WERI-Rb-1 (cell line): ENCODE measurements around the gene REXO4.
A peak's percentile ranks its signal among the peaks of the same experiment; 100 is the strongest.

Source experiments
- DNase-seq: peaks from one replicate; pipeline ENCODE4 v3.0.0-alpha.2; 2020
- H3K27ac ChIP-seq: fragments of 250-450 bp; sonication (Bioruptor Pico); 2 replicates; pipeline ENCODE4 v1.5.1; 2020; ENCODE audit warnings: mild to moderate bottlenecking, moderate library complexity
- H3K27me3 ChIP-seq: fragments of 250-450 bp; sonication (Bioruptor Pico); 2 replicates; pipeline ENCODE4 v1.5.1; 2021; ENCODE audit warnings: mild to moderate bottlenecking, low read depth, moderate library complexity; ENCODE audit not compliant: insufficient read depth, severe bottlenecking
- H3K36me3 ChIP-seq: fragments of 250-450 bp; sonication (Bioruptor Pico); 2 replicates; pipeline ENCODE4 v1.5.1; 2020; ENCODE audit warnings: mild to moderate bottlenecking, moderate library complexity
- H3K4me3 ChIP-seq: 2 replicates; pipeline ENCODE4 v1.5.1; 2011; ENCODE audit warnings: low read depth, mild to moderate bottlenecking, control low read depth, low read length
- H3K9me3 ChIP-seq: fragments of 250-450 bp; sonication (Bioruptor Pico); 2 replicates; pipeline ENCODE4 v1.5.1; 2021; ENCODE audit warnings: mild to moderate bottlenecking, moderate library complexity; ENCODE audit not compliant: severe bottlenecking
- CTCF ChIP-seq: IDR thresholded peaks from 2 replicates; pipeline ENCODE4 v1.5.1; 2011; ENCODE audit warnings: low read depth, mild to moderate bottlenecking, control low read depth, inconsistent platforms, low read length

REXO4 gene

DNA sequence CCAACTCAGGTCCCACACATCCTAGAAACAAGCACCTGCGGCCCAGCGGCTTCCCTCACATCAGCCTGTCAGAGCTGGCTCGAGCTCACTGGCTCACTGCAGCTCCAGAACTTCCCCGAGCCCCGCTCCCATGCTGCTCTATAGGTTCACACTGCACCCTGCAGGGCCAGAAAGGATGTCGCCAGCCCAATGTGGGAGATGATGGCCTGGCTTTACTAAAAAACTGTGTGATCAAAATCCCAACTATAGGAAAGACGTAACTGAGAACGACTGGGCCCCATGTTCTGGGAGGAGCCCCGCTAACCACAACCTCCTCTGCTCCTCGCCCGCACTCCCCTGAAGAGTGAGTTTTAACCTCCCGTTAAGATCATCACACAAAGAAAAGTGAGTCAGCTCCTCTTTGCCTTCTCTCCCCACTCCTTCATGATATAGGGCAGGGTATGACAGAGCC lies 46.5 kb downstream of the REXO4 start:
- Histone ChIP-seq H3K36me3 (peaks cover 60% of the 10 kb centered on the region), H3K27ac (no peak overlapping the region), H3K4me3 (no peak overlapping the region)

DNA sequence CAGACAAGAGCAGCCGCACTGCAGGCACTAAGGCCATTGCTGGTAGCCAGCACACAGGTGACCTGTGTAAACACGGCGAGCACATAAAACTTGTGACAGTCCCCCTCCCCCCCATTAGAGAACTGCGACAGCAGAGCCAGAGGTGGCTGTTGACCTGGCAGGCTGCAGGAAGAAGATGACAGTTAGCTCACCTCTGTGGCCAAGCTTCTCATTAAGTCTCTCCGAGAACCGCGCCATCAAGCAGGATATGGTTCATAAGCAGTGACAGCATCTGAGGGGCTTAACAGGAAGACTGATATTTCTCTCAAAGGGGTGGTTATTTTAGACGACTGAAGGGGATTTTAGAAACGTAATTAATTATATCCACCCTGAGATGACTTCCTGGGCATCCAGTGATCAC lies 47.1 kb downstream of the REXO4 start:
- peaks cover 65% of the 10 kb centered on the region for H3K36me3 ChIP-seq
- TF ChIP-seq CTCF, result no peak
- DNase-seq, result no peak
- no peaks in the 10 kb centered on the region for H3K27me3 ChIP-seq
- no peak overlapping the region for H3K27ac ChIP-seq
- no peaks in the 10 kb centered on the region for H3K9me3 ChIP-seq
- H3K4me3 ChIP-seq, result no peak overlapping the region

More for the DNA sequence above, 46.5 kb downstream of the REXO4 start:
- TF ChIP-seq CTCF, result 0 out of 2 replicates have a peak, but pooled peaks have one; percentile 10
- H3K27me3 ChIP-seq, result no peaks in the 10 kb centered on the region
- DNase-seq, result no peak
- no peaks in the 10 kb centered on the region for H3K9me3 ChIP-seq

DNA sequence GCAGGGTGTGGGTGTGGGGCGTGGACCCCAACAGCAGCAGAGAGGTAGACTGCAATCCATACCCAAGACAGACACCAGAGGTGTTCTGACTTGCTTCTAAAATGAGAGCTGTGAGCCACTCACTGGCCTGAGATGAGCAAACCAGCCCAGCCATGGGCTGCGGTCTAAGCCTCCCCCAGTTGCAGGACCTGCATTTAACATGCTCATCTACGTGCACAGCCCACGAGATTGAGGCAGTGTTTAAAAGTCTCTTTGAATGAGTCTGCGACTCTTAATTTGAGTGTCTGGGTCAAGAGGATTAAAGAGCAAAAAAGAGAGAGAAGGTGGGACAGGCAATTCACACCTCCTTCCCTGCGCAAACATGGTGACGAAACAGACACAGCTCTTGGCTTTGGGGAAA lies 47.9 kb downstream of the REXO4 start:
- no peaks in the 10 kb centered on the region for H3K9me3 ChIP-seq
- H3K36me3 ChIP-seq, result peaks cover 68% of the 10 kb centered on the region
- H3K27ac ChIP-seq, result no peak overlapping the region
- H3K4me3 ChIP-seq, result no peak overlapping the region
- DNase-seq, result no peak
- TF ChIP-seq CTCF, result no peak
- H3K27me3 ChIP-seq, result no peaks in the 10 kb centered on the region

GRCh38 chr9:133369422-133369821 lies 48.4 kb downstream of the REXO4 start:
- Histone ChIP-seq H3K4me3 (no peak overlapping the region), H3K36me3 (peaks cover 71% of the 10 kb centered on the region), H3K27me3 (no peaks in the 10 kb centered on the region), H3K9me3 (no peaks in the 10 kb centered on the region), H3K27ac (no peak overlapping the region)
- no peak for DNase-seq
- no peak for TF ChIP-seq CTCF

- H3K27me3 ChIP-seq, result no peaks in the 10 kb centered on the region
- H3K36me3 ChIP-seq, result peaks cover 74% of the 10 kb centered on the region
- no peaks in the 10 kb centered on the region for H3K9me3 ChIP-seq
- no peak for TF ChIP-seq CTCF
- H3K27ac ChIP-seq, result no peak overlapping the region
- no peak for DNase-seq
- no peak overlapping the region for H3K4me3 ChIP-seq
Measured at GRCh38 chr9:133368249-133368881, 49.4 kb downstream of the REXO4 start.

DNA sequence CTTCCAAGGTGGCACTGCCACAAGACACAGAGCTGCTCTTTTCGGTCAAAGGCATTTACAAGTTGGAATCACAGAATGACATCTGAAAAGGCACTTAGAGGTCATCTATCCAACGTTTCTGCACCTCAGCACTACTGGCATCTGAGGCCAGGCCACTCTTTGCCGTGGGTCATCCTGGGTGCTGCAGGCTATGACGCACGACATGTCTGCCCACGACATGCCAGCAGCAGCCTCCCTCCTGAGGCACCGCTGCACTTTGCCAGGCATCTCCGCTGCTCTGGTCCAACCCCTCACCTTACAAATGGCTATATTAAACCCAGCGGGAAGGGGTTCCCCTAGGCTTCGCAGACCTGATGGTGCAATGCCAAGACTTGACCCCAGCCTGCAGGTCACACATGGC lies 50.0 kb downstream of the REXO4 start:
- H3K27me3 ChIP-seq, result no peaks in the 10 kb centered on the region
- DNase-seq, result no peak
- H3K36me3 ChIP-seq, result peaks cover 74% of the 10 kb centered on the region
- TF ChIP-seq CTCF, result no peak
- no peak overlapping the region for H3K27ac ChIP-seq
- H3K4me3 ChIP-seq, result no peak overlapping the region
- H3K9me3 ChIP-seq, result no peaks in the 10 kb centered on the region
